SK-N-SH treated with all-trans-retinoic acid at 6 μM for 48 hours (cell line): ENCODE measurements around the gene PTRH1.

Experiments
- ARNTL ChIP-seq: fragments of 450-650 bp; formaldehyde crosslinking; IDR thresholded peaks from 2 replicates; pipeline ENCODE4 v1.5.0; 2020; ENCODE audit warnings: low read depth, mild to moderate bottlenecking, moderate library complexity, borderline replicate concordance
- BACH2 ChIP-seq: fragments of 250-450 bp; sonication (Bioruptor Pico); IDR thresholded peaks from 2 replicates; pipeline ENCODE4 v1.9.0; 2021; ENCODE audit warnings: mild to moderate bottlenecking, borderline replicate concordance
- ISL1 ChIP-seq: fragments of 250-450 bp; sonication (Bioruptor Pico); IDR thresholded peaks from 2 replicates; pipeline ENCODE4 v2.1.2; 2022; ENCODE audit warnings: mild to moderate bottlenecking, moderate library complexity
- OSR1 ChIP-seq: fragments of 250-450 bp; sonication (Bioruptor Pico); IDR thresholded peaks from 2 replicates; pipeline ENCODE4 v1.8.0; 2022; ENCODE audit warnings: moderate library complexity, mild to moderate bottlenecking, inconsistent platforms
- SNAI2 ChIP-seq: fragments of 250-450 bp; sonication (Bioruptor Pico); IDR thresholded peaks from 2 replicates; pipeline ENCODE4 v1.5.0; 2020; ENCODE audit warnings: mild to moderate bottlenecking, moderate library complexity
- TOX ChIP-seq: fragments of 250-450 bp; sonication (Bioruptor Pico); IDR thresholded peaks from 2 replicates; pipeline ENCODE4 v1.8.0; 2021; ENCODE audit warnings: mild to moderate bottlenecking, moderate library complexity, borderline replicate concordance
- ZC3H10 ChIP-seq: fragments of 250-450 bp; sonication (Bioruptor Pico); IDR thresholded peaks from 2 replicates; pipeline ENCODE4 v1.5.1; 2021; ENCODE audit warnings: mild to moderate bottlenecking, moderate library complexity
- ZFP3 ChIP-seq: fragments of 250-450 bp; sonication (Bioruptor Pico); IDR thresholded peaks from 2 replicates; pipeline ENCODE4 v1.5.0; 2020; ENCODE audit warnings: mild to moderate bottlenecking, moderate library complexity
- ZFP30 ChIP-seq: fragments of 450-650 bp; formaldehyde crosslinking; IDR thresholded peaks from 2 replicates; pipeline ENCODE4 v1.5.0; 2022; ENCODE audit warnings: mild to moderate bottlenecking, moderate library complexity
- ZNF70 ChIP-seq: fragments of 450-650 bp; formaldehyde crosslinking; IDR thresholded peaks from 2 replicates; pipeline ENCODE4 v1.5.0; 2020; ENCODE audit warnings: mild to moderate bottlenecking, moderate library complexity
- TF ChIP-seq, protein P1 (sequence below): fragments of 250-450 bp; sonication (Bioruptor Pico); IDR thresholded peaks from 2 replicates; pipeline ENCODE4 v1.5.1; 2020; ENCODE audit warnings: low read depth, mild to moderate bottlenecking, moderate library complexity
- TF ChIP-seq, protein P2 (sequence below): fragments of 250-450 bp; sonication (Bioruptor Pico); IDR thresholded peaks from 2 replicates; pipeline ENCODE4 v1.5.0; 2020; ENCODE audit warnings: mild to moderate bottlenecking, moderate library complexity

GRCh38 chr9:127730262-127730661 is 14.8 kb upstream of the PTRH1 start:
- no peak for TF ChIP-seq ZNF70
- no peak for TF ChIP-seq TOX (CRISPR knock-in tag)
- no peak for TF ChIP-seq ZFP30 (CRISPR knock-in tag)
- no peak for TF ChIP-seq ZFP3 (CRISPR knock-in tag)
- TF ChIP-seq OSR1 (CRISPR knock-in tag) = no peak
- TF ChIP-seq ARNTL = no peak
- TF ChIP-seq ZC3H10 (CRISPR knock-in tag) = no peak
- TF ChIP-seq, protein P1, sequence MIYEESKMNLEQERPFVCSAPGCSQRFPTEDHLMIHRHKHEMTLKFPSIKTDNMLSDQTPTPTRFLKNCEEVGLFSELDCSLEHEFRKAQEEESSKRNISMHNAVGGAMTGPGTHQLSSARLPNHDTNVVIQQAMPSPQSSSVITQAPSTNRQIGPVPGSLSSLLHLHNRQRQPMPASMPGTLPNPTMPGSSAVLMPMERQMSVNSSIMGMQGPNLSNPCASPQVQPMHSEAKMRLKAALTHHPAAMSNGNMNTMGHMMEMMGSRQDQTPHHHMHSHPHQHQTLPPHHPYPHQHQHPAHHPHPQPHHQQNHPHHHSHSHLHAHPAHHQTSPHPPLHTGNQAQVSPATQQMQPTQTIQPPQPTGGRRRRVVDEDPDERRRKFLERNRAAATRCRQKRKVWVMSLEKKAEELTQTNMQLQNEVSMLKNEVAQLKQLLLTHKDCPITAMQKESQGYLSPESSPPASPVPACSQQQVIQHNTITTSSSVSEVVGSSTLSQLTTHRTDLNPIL = no peak
- TF ChIP-seq SNAI2 (CRISPR knock-in tag) = no peak
- no peak for TF ChIP-seq ISL1 (CRISPR knock-in tag)
- TF ChIP-seq BACH2 (CRISPR knock-in tag) = no peak
- TF ChIP-seq, protein P2, sequence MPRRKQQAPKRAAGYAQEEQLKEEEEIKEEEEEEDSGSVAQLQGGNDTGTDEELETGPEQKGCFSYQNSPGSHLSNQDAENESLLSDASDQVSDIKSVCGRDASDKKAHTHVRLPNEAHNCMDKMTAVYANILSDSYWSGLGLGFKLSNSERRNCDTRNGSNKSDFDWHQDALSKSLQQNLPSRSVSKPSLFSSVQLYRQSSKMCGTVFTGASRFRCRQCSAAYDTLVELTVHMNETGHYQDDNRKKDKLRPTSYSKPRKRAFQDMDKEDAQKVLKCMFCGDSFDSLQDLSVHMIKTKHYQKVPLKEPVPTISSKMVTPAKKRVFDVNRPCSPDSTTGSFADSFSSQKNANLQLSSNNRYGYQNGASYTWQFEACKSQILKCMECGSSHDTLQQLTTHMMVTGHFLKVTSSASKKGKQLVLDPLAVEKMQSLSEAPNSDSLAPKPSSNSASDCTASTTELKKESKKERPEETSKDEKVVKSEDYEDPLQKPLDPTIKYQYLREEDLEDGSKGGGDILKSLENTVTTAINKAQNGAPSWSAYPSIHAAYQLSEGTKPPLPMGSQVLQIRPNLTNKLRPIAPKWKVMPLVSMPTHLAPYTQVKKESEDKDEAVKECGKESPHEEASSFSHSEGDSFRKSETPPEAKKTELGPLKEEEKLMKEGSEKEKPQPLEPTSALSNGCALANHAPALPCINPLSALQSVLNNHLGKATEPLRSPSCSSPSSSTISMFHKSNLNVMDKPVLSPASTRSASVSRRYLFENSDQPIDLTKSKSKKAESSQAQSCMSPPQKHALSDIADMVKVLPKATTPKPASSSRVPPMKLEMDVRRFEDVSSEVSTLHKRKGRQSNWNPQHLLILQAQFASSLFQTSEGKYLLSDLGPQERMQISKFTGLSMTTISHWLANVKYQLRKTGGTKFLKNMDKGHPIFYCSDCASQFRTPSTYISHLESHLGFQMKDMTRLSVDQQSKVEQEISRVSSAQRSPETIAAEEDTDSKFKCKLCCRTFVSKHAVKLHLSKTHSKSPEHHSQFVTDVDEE (CRISPR knock-in tag) = no peak
